ENCODE results near the gene DDX47. TPM values are rescaled to one million over a fixed set of nuclear protein-coding genes. Genes with fewer than 3 reads are reported as not detected.

DDX47 gene
- total and polyA plus RNA-seq, 2 experiments from 2014 or later = 54.0 to 90.8 TPM

GRCh38 chr12:12764824-12765223 is 48.3 kb upstream of the DDX47 start (continued):
- TF ChIP-seq EZH2phosphoT487 (IDR thresholded peaks at IDR 0.05; ENCODE audit: unreplicated experiment) (no peak), STAT1 (IDR thresholded peaks at IDR 0.05; ENCODE audit: unreplicated experiment) (no peak), JUNB (IDR thresholded peaks at IDR 0.05; ENCODE audit: unreplicated experiment) (no peak), CREB1 (CRISPR knock-in tag; IDR thresholded peaks at IDR 0.05; ENCODE audit: low read depth) (no peak), ZNF331 (CRISPR knock-in tag; IDR thresholded peaks at IDR 0.05; ENCODE audit: low read depth) (no peak), POLR2AphosphoS5 (IDR thresholded peaks at IDR 0.05; ENCODE audit: low read depth) (no peak), ZNF114 (CRISPR knock-in tag; IDR thresholded peaks at IDR 0.05) (no peak), CTCF (conservative IDR thresholded peaks at IDR 0.05; ENCODE audit: low read depth in 2 of 2) (no peak), EZH2 (IDR thresholded peaks at IDR 0.05; ENCODE audit: low read depth, unreplicated experiment) (no peak)
- TF ChIP-seq, protein P1, sequence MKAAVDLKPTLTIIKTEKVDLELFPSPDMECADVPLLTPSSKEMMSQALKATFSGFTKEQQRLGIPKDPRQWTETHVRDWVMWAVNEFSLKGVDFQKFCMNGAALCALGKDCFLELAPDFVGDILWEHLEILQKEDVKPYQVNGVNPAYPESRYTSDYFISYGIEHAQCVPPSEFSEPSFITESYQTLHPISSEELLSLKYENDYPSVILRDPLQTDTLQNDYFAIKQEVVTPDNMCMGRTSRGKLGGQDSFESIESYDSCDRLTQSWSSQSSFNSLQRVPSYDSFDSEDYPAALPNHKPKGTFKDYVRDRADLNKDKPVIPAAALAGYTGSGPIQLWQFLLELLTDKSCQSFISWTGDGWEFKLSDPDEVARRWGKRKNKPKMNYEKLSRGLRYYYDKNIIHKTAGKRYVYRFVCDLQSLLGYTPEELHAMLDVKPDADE (IDR thresholded peaks at IDR 0.05) = no peak

DNA sequence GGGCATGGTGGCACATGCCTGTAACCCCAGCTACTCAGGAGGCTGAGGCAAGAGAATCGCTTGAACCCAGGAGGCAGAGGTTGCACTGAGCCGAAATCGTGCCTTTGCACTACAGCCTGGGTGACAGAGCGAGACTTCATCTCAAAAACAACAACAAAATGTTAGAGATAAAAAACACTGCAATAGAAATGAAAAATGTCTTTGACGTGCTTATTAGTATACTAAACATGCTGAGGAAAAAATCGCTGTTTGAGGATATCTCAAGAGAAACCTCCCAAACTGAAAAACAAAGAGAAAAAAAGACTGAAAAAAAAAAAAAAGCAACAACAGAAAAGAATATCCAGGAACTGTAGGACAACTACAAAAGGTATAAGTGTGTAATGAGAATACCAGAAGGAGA is 42.9 kb upstream of the DDX47 start:
- Histone ChIP-seq H3K79me2 (replicated peaks; ENCODE audit: insufficient read depth) (no peaks in the 10 kb centered on the region), H3K4me2 (no peak overlapping the region), H3K27ac (ENCODE audit: low read depth) (no peak overlapping the region), H2AFZ (no peak overlapping the region), H3F3A (replicated peaks; ENCODE audit: low read depth) (no peaks in the 10 kb centered on the region), H3K9me2 (ENCODE audit: insufficient read depth) (no peaks in the 10 kb centered on the region), H3K27me3 (ENCODE audit: insufficient read depth) (no peaks in the 10 kb centered on the region), H3K4me3 (no peak overlapping the region), H3K36me3 (ENCODE audit: insufficient read depth) (no peaks in the 10 kb centered on the region), H3K4me1 (ENCODE audit: insufficient read depth) (no peaks in the 10 kb centered on the region), H4K20me1 (replicated peaks; ENCODE audit: insufficient read depth) (no peaks in the 10 kb centered on the region)
- H3K4me1 Mint-ChIP-seq = no peaks in the 10 kb centered on the region
- no peaks in the 10 kb centered on the region for H3K36me3 Mint-ChIP-seq (ENCODE audit: low read depth)
- DNase-seq (ENCODE audit: low spot score) (no peak), ATAC-seq (no peak)
- TF ChIP-seq NANOG (IDR thresholded peaks at IDR 0.05; ENCODE audit: borderline replicate concordance) (no peak), CTCF (conservative IDR thresholded peaks at IDR 0.05; ENCODE audit: low read depth in 2 of 2) (no peak), ZNF114 (CRISPR knock-in tag; IDR thresholded peaks at IDR 0.05) (no peak)
- H3K9me3 Mint-ChIP-seq = no peaks in the 10 kb centered on the region; the same call in 2 of the 3 replicates
- H3K4me3 Mint-ChIP-seq = no peak overlapping the region
- no peaks in the 10 kb centered on the region for H3K27me3 Mint-ChIP-seq (ENCODE audit: insufficient read depth, low read depth, poor library complexity)
- no peak overlapping the region for H3K27ac Mint-ChIP-seq

All from GM23338 (cell line).